GM18870 (cell line): ENCODE measurements around the gene PTPRF.

Experiments
- ATAC-seq: cut with Tn5 transposase; IDR thresholded peaks from one replicate; pipeline ENCODE4 v1.9.1; 2021; ENCODE audit warnings: moderate library complexity; ENCODE audit not compliant: unreplicated experiment

Gene PTPRF

DNA sequence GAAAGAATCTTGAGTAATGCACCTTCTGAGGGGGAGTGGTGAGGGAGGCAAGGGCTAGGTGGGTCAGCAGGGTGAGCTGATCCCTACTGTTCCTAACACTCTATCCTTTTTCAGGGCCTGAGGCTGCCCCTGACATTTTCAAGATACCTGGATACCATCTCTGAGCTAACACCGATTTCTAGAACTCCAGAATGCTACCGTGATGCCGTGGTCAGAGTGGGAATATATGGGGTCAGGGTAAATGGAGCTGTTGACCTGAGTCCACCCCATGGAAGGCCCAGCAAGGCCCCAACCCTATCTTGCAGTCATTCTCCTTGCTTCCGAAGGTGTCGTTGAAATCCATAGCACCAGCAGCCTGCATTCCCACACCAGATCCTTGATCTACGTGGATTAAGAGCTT is 18.0 kb upstream of the PTPRF start:
- no peak for ATAC-seq

DNA sequence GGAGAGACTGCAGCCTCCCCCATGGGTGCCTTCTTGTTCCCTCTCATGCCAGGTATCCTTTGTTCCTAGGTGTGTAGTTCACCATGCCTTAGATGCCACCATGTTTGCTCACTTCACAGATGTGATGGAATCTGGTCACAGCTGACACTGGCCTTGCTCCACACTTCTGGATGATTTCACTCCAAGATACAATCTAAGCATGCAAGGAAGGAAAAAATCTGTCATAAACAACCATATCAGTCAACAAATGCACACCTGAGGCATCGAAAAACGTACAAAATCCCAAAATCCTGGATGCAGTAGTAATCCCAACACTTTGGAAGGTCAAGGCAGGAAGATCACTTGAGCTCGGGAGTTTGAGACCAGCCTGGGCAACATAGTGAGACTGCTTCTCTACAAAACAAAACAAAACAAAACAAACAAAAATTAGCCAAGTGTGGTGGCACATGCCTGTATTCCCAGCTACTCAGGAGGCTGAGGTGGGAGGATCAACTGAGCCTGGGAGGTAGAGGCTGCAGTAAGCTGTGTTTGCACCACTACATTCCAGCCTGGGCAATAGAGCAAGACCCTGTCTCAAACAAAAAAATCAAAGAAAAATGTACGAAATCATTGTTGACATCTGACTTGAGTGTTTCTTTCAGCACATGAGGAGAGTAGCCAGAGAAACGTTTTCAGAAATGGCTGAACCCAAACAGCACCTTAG is 17.1 kb upstream of the PTPRF start:
- no peak for ATAC-seq

GRCh38 chr1:43518935-43519686 is 11.6 kb upstream of the PTPRF start:
- ATAC-seq, result no peak

DNA sequence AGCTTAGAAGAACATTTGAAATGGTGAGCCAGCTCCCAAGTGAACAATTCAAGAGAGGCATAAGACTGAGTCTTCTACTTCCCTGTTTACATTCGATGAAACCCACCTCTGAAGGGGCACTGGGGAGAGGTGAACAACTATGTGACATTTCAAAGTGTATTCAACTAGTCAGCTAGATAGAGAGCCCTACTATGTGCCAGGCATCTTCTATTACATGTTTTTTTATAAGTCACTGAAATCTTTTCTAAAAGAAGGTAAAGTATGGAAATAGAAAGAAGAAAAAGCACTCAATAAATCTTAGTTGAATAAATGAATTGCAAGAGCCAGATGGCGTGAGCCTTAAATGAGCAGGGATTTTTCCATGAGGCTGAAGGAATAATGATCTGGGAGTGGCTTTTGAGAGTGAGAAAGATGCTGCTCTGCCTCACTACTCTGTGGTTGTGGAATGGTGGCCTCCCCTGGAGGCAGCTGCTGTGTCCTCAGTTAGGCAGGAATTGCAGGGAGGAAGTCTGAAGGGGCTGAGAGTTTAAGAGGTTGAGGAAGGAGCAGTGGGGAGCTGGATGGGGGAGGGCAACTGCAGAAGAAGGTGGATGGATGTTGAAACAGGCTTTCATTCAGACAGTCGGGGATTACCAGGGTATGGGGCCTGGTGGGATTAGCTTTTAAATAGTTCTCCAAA is 10.4 kb upstream of the PTPRF start:
- no peak for ATAC-seq

GRCh38 chr1:43521078-43521477 is 9.6 kb upstream of the PTPRF start:
- no peak for ATAC-seq

GRCh38 chr1:43521756-43522155 is 8.9 kb upstream of the PTPRF start:
- ATAC-seq, result no peak

DNA sequence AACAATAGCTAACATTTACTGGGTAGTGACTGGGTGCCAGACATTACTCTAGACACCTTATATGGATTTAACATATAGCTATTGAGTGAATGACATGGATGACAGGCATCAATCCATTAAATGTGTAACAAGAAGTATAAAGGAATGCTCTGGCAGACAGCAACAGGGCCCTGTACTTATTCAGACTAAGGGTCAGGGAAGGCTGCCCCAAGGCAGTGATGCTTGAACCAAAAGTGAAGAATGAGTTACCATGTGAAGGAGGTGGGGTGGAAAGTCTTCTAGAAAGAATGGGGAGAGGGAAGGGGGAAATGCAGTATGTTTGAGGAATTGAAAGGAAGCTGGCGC is 8.3 kb upstream of the PTPRF start:
- no peak for ATAC-seq

DNA sequence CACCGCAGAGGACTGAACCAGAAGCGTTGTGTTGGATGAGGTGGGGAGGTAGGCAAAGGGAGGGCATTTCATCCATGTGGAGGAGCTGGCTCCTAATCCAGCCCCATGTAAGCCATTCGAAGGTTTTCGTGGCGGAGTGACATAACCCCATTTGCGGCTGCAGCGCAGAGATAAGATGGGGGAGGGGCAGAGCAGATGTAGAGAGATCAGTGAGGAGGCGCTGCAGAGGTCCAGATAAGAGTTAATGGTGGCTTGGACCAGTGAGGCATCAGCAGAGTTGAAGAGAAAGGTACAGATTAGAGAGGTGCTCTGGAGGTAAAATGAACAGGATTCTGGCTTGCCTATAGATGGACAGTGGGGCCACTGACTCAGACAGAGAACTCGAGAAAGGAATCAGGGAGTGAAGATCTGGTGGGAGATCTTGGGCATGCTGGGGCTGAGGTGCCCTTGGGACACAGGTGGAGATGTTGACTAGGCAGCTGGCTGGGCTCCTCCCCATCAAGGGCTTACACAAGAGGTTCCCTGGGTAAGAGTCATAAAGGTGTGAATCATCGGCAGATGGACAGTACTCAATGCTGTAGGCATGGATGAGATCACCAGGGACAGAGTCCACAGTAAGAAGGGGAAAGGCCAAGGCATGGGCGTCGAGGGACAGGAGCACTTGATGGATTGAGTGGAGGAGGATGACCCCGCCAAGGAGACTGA is 7.8 kb upstream of the PTPRF start:
- ATAC-seq, result no peak

DNA sequence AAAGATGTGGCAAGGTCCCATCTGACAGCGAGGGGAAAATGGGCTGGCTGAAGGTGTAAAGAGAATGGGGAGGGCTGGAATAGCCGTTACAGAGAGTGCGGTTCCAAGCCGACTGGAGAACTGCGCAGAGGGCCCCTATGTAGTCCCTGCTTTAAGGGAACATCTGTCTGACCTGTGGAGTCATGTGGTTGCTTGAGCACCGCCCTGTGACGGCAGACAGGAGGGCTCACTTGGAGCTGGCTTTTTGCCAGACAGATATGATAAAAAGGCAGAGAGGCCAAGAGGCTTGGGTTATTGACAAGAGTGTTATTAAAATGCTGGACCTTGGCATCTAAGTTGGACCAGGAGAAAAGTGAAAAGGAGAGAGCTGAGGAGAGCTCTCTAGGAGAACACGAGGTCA is 5.9 kb upstream of the PTPRF start:
- ATAC-seq, result no peak

GRCh38 chr1:43526002-43526401 is 4.7 kb upstream of the PTPRF start:
- ATAC-seq, result no peak

- no peak for ATAC-seq
Measured at GRCh38 chr1:43527111-43527878, 3.4 kb upstream of the PTPRF start.

DNA sequence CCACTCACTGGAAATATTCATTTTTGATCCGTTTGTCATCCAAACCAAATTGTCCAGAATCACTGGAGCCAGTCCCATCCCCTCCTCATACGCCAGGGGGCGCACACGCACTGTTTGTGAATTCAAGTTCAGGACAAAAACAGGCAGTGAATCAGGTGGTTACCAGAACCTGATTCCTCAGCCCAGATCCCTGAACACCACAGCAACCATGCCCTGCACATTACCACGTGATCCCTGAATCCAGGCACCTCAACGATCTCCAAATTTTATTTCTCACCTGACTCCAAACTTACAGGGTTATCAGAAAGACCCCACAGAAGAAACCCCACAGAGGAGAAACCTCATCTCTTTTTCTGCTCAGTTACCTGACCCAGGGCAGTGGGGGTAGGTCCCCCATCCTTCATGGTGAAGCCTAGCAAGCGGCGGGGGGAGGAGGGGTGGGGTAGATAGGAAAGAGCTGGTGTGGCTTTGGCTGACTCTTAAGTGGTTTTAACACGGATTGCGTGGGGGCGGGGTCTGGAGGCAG is 1.4 kb upstream of the PTPRF start:
- no peak for ATAC-seq

DNA sequence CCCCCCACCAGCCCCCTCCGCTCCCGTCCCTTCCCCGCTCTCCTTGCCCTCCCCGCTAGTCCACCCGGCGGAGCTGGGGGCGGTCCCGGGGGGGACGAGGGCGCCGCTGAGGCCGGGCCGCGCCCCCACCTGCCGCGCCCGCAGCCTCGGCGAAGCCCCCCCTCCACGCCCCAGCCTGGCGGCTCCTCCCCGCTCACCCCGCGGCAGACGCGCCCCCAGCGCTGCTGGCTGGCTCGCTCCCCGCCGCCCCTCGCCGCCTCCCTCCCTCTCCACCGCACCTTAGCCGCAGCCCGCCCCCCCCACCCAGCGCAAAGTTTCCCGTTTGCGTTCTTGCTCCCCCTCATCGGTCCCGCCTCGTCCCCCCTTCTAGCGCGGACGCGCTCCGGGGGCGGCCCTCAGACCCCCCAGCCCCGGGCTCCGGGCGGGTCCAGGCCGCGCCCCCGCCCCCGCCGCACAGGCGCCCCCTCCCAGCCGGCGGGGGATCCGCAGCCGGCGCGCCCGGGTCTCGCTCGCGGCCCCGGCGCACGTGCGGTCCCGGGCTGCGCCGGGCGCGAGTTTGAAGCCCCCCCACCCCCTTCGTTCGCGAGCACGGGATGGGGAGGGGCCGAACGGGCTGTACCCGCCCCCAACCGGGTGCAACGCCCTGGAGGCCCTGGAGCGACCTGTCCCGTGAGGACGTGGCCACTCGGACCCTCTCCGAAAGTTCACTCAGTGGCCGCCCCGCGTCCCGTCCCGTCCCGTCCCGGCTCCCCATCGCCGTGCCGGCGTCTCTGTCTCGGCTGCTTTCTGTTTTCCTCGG is 623 bp downstream of the PTPRF start:
- no peak for ATAC-seq

GRCh38 chr1:43531906-43532584 is 1.4 kb downstream of the PTPRF start:
- no peak for ATAC-seq

GRCh38 chr1:43532716-43533115 is 2.0 kb downstream of the PTPRF start:
- no peak for ATAC-seq

DNA sequence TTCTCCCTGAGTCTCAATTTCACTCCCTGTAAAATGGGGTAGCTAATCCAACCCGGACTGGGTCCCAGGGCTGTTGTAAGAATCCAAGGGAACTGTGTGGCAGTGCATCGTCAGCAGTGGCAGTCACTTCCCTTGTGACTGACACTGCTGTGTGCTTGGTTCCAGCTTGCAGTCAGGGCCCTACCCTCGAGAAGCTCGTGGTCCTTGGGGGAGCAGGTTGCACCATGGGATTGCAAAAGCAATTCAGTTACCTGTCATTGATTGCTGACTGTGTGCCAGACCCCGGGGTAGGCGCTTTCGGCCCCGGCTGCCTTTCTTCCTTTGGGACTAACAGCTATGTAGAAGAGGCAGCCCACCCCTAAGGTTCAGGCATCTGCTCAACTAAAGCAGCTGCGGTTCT is 2.9 kb downstream of the PTPRF start:
- no peak for ATAC-seq

GRCh38 chr1:43534256-43534655 is 3.6 kb downstream of the PTPRF start:
- no peak for ATAC-seq

GRCh38 chr1:43536196-43536863 is 5.6 kb downstream of the PTPRF start:
- ATAC-seq, result no peak
